ENCODE results near the gene BNIP5. TPM values are rescaled to one million over a fixed set of nuclear protein-coding genes. Genes with fewer than 3 reads are reported as not detected.

BNIP5 gene
- total RNA-seq, 2 experiments from 2014 or later = not detected

- H3K4me1 Mint-ChIP-seq (ENCODE audit: low read depth) = no peaks in the 10 kb centered on the region
Measured at GRCh38 chr6:36375644-36376155, 39.0 kb upstream of the BNIP5 start.

GRCh38 chr6:36374972-36375371 is 38.3 kb upstream of the BNIP5 start:
- no peaks in the 10 kb centered on the region for H3K36me3 Mint-ChIP-seq (ENCODE audit: low read depth)

More at GRCh38 chr6:36375644-36376155, 39.0 kb upstream of the BNIP5 start:
- no peak overlapping the region for H3K27ac Mint-ChIP-seq
- no peak overlapping the region for H3K4me3 Mint-ChIP-seq
- DNase-seq = no peak
- ChIA-PET POLR2A (no interaction called here), CTCF (no interaction called here)
- no peak for ATAC-seq
- H3K27me3 Mint-ChIP-seq (ENCODE audit: low read depth) = no peaks in the 10 kb centered on the region
- H3K9me3 Mint-ChIP-seq (ENCODE audit: insufficient read depth) = no peaks in the 10 kb centered on the region
- H3K36me3 Mint-ChIP-seq (ENCODE audit: low read depth) = no peaks in the 10 kb centered on the region

GRCh38 chr6:36374194-36374593 is 37.5 kb upstream of the BNIP5 start:
- H3K9me3 Mint-ChIP-seq (ENCODE audit: insufficient read depth) = no peaks in the 10 kb centered on the region
- DNase-seq (no peak), ATAC-seq (no peak)
- H3K36me3 Mint-ChIP-seq (ENCODE audit: low read depth) = no peaks in the 10 kb centered on the region
- no peak overlapping the region for H3K27ac Mint-ChIP-seq
- ChIA-PET POLR2A (no interaction called here), CTCF (interaction anchor here (1.2 kb wide), 1 partner anchor 14 kb away, joined by 3 read pairs; no protein-coding TSS in a partner anchor)
- no peaks in the 10 kb centered on the region for H3K27me3 Mint-ChIP-seq (ENCODE audit: low read depth)
- no peak overlapping the region for H3K4me3 Mint-ChIP-seq
- no peaks in the 10 kb centered on the region for H3K4me1 Mint-ChIP-seq (ENCODE audit: low read depth)

More at GRCh38 chr6:36374972-36375371, 38.3 kb upstream of the BNIP5 start:
- Mint-ChIP-seq H3K27me3 (ENCODE audit: low read depth) (no peaks in the 10 kb centered on the region), H3K9me3 (ENCODE audit: insufficient read depth) (no peaks in the 10 kb centered on the region), H3K4me3 (no peak overlapping the region), H3K4me1 (ENCODE audit: low read depth) (no peaks in the 10 kb centered on the region), H3K27ac (no peak overlapping the region)
- POLR2A ChIA-PET = no interaction called here
- no peak for ATAC-seq
- no peak for DNase-seq
- CTCF ChIA-PET = no interaction called here

- ChIA-PET CTCF (interaction anchor here (1.2 kb wide), 1 partner anchor 15 kb away, joined by 3 read pairs; no protein-coding TSS in a partner anchor), POLR2A (no interaction called here)
- no peaks in the 10 kb centered on the region for H3K27me3 Mint-ChIP-seq (ENCODE audit: low read depth)
- no peaks in the 10 kb centered on the region for H3K9me3 Mint-ChIP-seq (ENCODE audit: insufficient read depth)
- no peak overlapping the region for H3K27ac Mint-ChIP-seq
- no peaks in the 10 kb centered on the region for H3K36me3 Mint-ChIP-seq (ENCODE audit: low read depth)
- H3K4me3 Mint-ChIP-seq = no peak overlapping the region
- DNase-seq (no peak), ATAC-seq (no peak)
- no peaks in the 10 kb centered on the region for H3K4me1 Mint-ChIP-seq (ENCODE audit: low read depth)
Measured at GRCh38 chr6:36373368-36374019, 36.8 kb upstream of the BNIP5 start.

- H3K27ac Mint-ChIP-seq = no peak overlapping the region
- CTCF ChIA-PET = interaction anchor here (1.2 kb wide), 1 partner anchor 11 kb away, joined by 3 read pairs; no protein-coding TSS in a partner anchor
Measured at GRCh38 chr6:36372088-36372487, 35.4 kb upstream of the BNIP5 start.

GRCh38 chr6:36371211-36371610 is 34.5 kb upstream of the BNIP5 start:
- no peaks in the 10 kb centered on the region for H3K9me3 Mint-ChIP-seq (ENCODE audit: insufficient read depth)
- no peaks in the 10 kb centered on the region for H3K27me3 Mint-ChIP-seq (ENCODE audit: low read depth)
- no peaks in the 10 kb centered on the region for H3K36me3 Mint-ChIP-seq (ENCODE audit: low read depth)
- POLR2A ChIA-PET = no interaction called here
- no peak overlapping the region for H3K4me3 Mint-ChIP-seq
- no peak overlapping the region for H3K27ac Mint-ChIP-seq
- CTCF ChIA-PET = interaction anchor here (1.2 kb wide), 1 partner anchor 10 kb away, joined by 3 read pairs; no protein-coding TSS in a partner anchor
- ATAC-seq (no peak), DNase-seq (no peak)
- H3K4me1 Mint-ChIP-seq (ENCODE audit: low read depth) = no peaks in the 10 kb centered on the region

More at GRCh38 chr6:36372088-36372487, 35.4 kb upstream of the BNIP5 start:
- no peaks in the 10 kb centered on the region for H3K4me1 Mint-ChIP-seq (ENCODE audit: low read depth)
- H3K27me3 Mint-ChIP-seq (ENCODE audit: low read depth) = no peaks in the 10 kb centered on the region
- H3K9me3 Mint-ChIP-seq (ENCODE audit: insufficient read depth) = no peaks in the 10 kb centered on the region
- no peaks in the 10 kb centered on the region for H3K36me3 Mint-ChIP-seq (ENCODE audit: low read depth)
- POLR2A ChIA-PET = no interaction called here
- DNase-seq = no peak
- no peak overlapping the region for H3K4me3 Mint-ChIP-seq
- ATAC-seq = no peak

GRCh38 chr6:36370638-36371037 is 34.0 kb upstream of the BNIP5 start:
- Mint-ChIP-seq H3K4me1 (ENCODE audit: low read depth) (no peaks in the 10 kb centered on the region), H3K27me3 (ENCODE audit: low read depth) (no peaks in the 10 kb centered on the region), H3K4me3 (no peak overlapping the region), H3K9me3 (ENCODE audit: insufficient read depth) (no peaks in the 10 kb centered on the region), H3K36me3 (ENCODE audit: low read depth) (no peaks in the 10 kb centered on the region), H3K27ac (no peak overlapping the region)
- ChIA-PET CTCF (no interaction called here), POLR2A (interaction anchor here (0.6 kb wide), 1 partner anchor 10 kb away, joined by 3 read pairs; no protein-coding TSS in a partner anchor)
- DNase-seq = no peak
- ATAC-seq = no peak

- no peaks in the 10 kb centered on the region for H3K27me3 Mint-ChIP-seq (ENCODE audit: low read depth)
- H3K4me1 Mint-ChIP-seq (ENCODE audit: low read depth) = no peaks in the 10 kb centered on the region
- DNase-seq = no peak
- no peaks in the 10 kb centered on the region for H3K9me3 Mint-ChIP-seq (ENCODE audit: insufficient read depth)
- no peak for ATAC-seq
- H3K27ac Mint-ChIP-seq = no peak overlapping the region
- ChIA-PET POLR2A (no interaction called here), CTCF (interaction anchor here (0.7 to 0.8 kb wide), 2 partner anchors 28 to 67 kb away, joined by 3 read pairs; no protein-coding TSS in a partner anchor)
- no peak overlapping the region for H3K4me3 Mint-ChIP-seq
- no peaks in the 10 kb centered on the region for H3K36me3 Mint-ChIP-seq (ENCODE audit: low read depth)
Measured at GRCh38 chr6:36368921-36369865, 32.5 kb upstream of the BNIP5 start.

GRCh38 chr6:36368421-36368820 is 31.7 kb upstream of the BNIP5 start:
- Mint-ChIP-seq H3K4me3 (no peak overlapping the region), H3K27me3 (ENCODE audit: low read depth) (no peaks in the 10 kb centered on the region), H3K9me3 (ENCODE audit: insufficient read depth) (no peaks in the 10 kb centered on the region), H3K27ac (no peak overlapping the region), H3K4me1 (ENCODE audit: low read depth) (no peaks in the 10 kb centered on the region), H3K36me3 (ENCODE audit: low read depth) (no peaks in the 10 kb centered on the region)
- DNase-seq (no peak), ATAC-seq (no peak)
- POLR2A ChIA-PET = no interaction called here
- CTCF ChIA-PET = no interaction called here

- no peaks in the 10 kb centered on the region for H3K4me1 Mint-ChIP-seq (ENCODE audit: low read depth)
- ChIA-PET POLR2A (no interaction called here), CTCF (interaction anchor here (1.6 kb wide), 1 partner anchor 66 kb away, joined by 4 read pairs; no protein-coding TSS in a partner anchor)
- H3K27me3 Mint-ChIP-seq (ENCODE audit: low read depth) = no peaks in the 10 kb centered on the region
- H3K36me3 Mint-ChIP-seq (ENCODE audit: low read depth) = no peaks in the 10 kb centered on the region
- DNase-seq (no peak), ATAC-seq (no peak)
- H3K4me3 Mint-ChIP-seq = no peak overlapping the region
- H3K9me3 Mint-ChIP-seq (ENCODE audit: insufficient read depth) = no peaks in the 10 kb centered on the region
- H3K27ac Mint-ChIP-seq = no peak overlapping the region
Measured at GRCh38 chr6:36367743-36368142, 31.1 kb upstream of the BNIP5 start.

GRCh38 chr6:36364669-36365479 is 28.2 kb upstream of the BNIP5 start:
- H3K9me3 Mint-ChIP-seq (ENCODE audit: insufficient read depth) = no peaks in the 10 kb centered on the region
- no peak overlapping the region for H3K27ac Mint-ChIP-seq
- no peaks in the 10 kb centered on the region for H3K27me3 Mint-ChIP-seq (ENCODE audit: low read depth)
- CTCF ChIA-PET = interaction anchor here (1.5 to 8.0 kb wide), 2 partner anchors 22 to 62 kb away, joined by 6 to 75 read pairs; no protein-coding TSS in a partner anchor
- ATAC-seq = no peak
- H3K4me3 Mint-ChIP-seq = no peak overlapping the region
- peaks cover 3% of the 10 kb centered on the region for H3K4me1 Mint-ChIP-seq (ENCODE audit: low read depth)
- no peaks in the 10 kb centered on the region for H3K36me3 Mint-ChIP-seq (ENCODE audit: low read depth)
- DNase-seq = no peak
- POLR2A ChIA-PET = no interaction called here

Data from activated CD8-positive, alpha-beta T cell treated with anti-CD3 and anti-CD28 coated beads, Interleukin-2, amount 10 ng/mL, durations not matched to agents 7 days and 5 days (primary cell).